ENCODE measurements around the gene VAPA.

DNA sequence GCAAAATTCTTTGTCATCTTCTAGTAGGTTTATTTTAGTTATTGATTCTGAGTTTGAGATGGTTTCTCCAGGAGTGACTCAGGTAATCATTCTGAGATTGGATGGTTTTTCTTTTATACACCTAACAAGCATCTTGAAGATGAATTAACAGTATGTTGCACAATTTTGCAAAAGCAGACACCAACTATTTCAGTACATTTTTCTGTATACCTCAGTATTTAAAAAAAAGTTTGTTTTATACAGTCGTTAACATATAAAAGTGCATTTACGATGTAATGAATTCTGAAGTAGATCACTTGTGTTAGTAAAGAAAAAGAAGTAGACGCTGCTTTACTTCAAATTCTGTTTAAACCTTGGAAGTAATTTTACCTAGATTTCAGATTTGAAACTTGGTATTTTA, 3.0 kb downstream of the VAPA start:
- TF ChIP-seq POLR2A (IDR thresholded peaks at IDR 0.05): no peak
- TF ChIP-seq, protein P1, sequence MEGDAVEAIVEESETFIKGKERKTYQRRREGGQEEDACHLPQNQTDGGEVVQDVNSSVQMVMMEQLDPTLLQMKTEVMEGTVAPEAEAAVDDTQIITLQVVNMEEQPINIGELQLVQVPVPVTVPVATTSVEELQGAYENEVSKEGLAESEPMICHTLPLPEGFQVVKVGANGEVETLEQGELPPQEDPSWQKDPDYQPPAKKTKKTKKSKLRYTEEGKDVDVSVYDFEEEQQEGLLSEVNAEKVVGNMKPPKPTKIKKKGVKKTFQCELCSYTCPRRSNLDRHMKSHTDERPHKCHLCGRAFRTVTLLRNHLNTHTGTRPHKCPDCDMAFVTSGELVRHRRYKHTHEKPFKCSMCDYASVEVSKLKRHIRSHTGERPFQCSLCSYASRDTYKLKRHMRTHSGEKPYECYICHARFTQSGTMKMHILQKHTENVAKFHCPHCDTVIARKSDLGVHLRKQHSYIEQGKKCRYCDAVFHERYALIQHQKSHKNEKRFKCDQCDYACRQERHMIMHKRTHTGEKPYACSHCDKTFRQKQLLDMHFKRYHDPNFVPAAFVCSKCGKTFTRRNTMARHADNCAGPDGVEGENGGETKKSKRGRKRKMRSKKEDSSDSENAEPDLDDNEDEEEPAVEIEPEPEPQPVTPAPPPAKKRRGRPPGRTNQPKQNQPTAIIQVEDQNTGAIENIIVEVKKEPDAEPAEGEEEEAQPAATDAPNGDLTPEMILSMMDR (IDR thresholded peaks at IDR 0.05): no peak
- no peak for TF ChIP-seq EP300 (IDR thresholded peaks at IDR 0.05)
